HepG2 (cell line): ENCODE data around the gene ABCG4. TPM values are rescaled to one million over a fixed set of nuclear protein-coding genes. Genes with fewer than 3 reads are reported as not detected.

Experiments
- ATAC-seq: fragments of 200-7000 bp; cut with Tn5 transposase; 3 replicates; pipeline ENCODE4 v1.9.1; 2020; ENCODE audit warnings: mild to moderate bottlenecking, moderate library complexity
- BruUV-seq: library from RNA; stranded (reverse); fragments of 400-500 nt; replicated peaks from 2 replicates; lab custom pipeline; 2021; lab: Mats Ljungman, UMichigan
- CTCF ChIA-PET: fragments of 300-600 bp; formaldehyde crosslinking; extraction: SDS; loops from one replicate; lab custom pipeline; 2021; ENCODE audit warnings: low total read pairs, inconsistent platforms, low intra/inter-chr PET ratio; lab: Yijun Ruan, JAX
- POLR2A ChIA-PET: fragments of 350-600 bp; sonication (Branson Sonifier 250); formaldehyde crosslinking; loops from one replicate; lab custom pipeline; 2020; ENCODE audit warnings: antibody characterized with exemption, inconsistent platforms; lab: Yijun Ruan, JAX
- DNase-seq: peaks from one replicate; pipeline ENCODE4 v3.0.0-alpha.2; 2015; ENCODE audit warnings: low spot score
- FAIRE-seq: peaks from 3 replicates; lab custom pipeline; 2011; peaks lifted over from hg19 to GRCh38; lab: Jason Lieb, UNC
- H2AFZ ChIP-seq: one replicate; pipeline ENCODE4 v1.6.1; 2011; ENCODE audit warnings: low read length, inconsistent platforms
- H3K27ac ChIP-seq: fragments of 300-600 bp; 3 replicates; pipeline ENCODE4 v1.8.0; 2011; ENCODE audit warnings: mixed run types, mild to moderate bottlenecking, mixed read lengths, low read length, inconsistent platforms; ENCODE audit not compliant: insufficient read depth; ENCODE audit errors: extremely low read length
- H3K27me3 ChIP-seq, 2 experiments: fragments of 200-600 bp in 1 of 2; 2 replicates in 1 of 2; 3 replicates in 1 of 2; pipeline versions ENCODE4 v1.6.0 to v1.8.0; 2011; ENCODE audit warnings: low read length in 2 of 2, mild to moderate bottlenecking in 2 of 2, moderate library complexity in 2 of 2, inconsistent platforms in 1 of 2; ENCODE audit not compliant: insufficient read depth in 2 of 2, control insufficient read depth in 1 of 2
- H3K36me3 ChIP-seq, 2 experiments: fragments of 200-600 bp in 1 of 2; replicated peaks in 1 of 2; 2 replicates in 1 of 2; 3 replicates in 1 of 2; pipeline versions ENCODE4 v1.5.1 to v1.8.0; 2011; ENCODE audit warnings: low read length in 2 of 2, inconsistent platforms in 1 of 2; ENCODE audit not compliant: insufficient read depth in 2 of 2, control insufficient read depth in 1 of 2
- H3K4me1 ChIP-seq: 2 replicates; pipeline ENCODE4 v1.5.1; 2012; ENCODE audit warnings: low read length, inconsistent platforms; ENCODE audit not compliant: insufficient read depth
- H3K4me2 ChIP-seq: 2 replicates; pipeline ENCODE4 v1.6.0; 2011; ENCODE audit warnings: low read depth, low read length, inconsistent platforms
- H3K4me3 ChIP-seq, 3 experiments: fragments of 200-600 bp in 1 of 3; sonication (generic), shearing (Covaris generic) in 1 of 3; replicated peaks in 1 of 3; 2 replicates each; pipeline ENCODE4 v1.5.1; 2011 to 2016; ENCODE audit warnings: low read length in 3 of 3, inconsistent platforms in 2 of 3, low read depth in 2 of 3, mild to moderate bottlenecking in 2 of 3, control low read depth in 1 of 3, mixed read lengths in 1 of 3; ENCODE audit not compliant: insufficient read depth in 1 of 3
- H3K79me2 ChIP-seq: one replicate; pipeline ENCODE4 v1.6.1; 2011; ENCODE audit warnings: low read length, inconsistent platforms; ENCODE audit not compliant: insufficient read depth
- H3K9ac ChIP-seq: 2 replicates; pipeline ENCODE4 v1.6.0; 2011; ENCODE audit warnings: mild to moderate bottlenecking, low read depth, low read length, inconsistent platforms; ENCODE audit not compliant: insufficient read depth
- H3K9me3 ChIP-seq: 2 replicates; pipeline ENCODE4 v1.5.1; 2012; ENCODE audit warnings: mild to moderate bottlenecking, low read length
- H4K20me1 ChIP-seq: 2 replicates; pipeline ENCODE4 v1.6.0; 2011; ENCODE audit warnings: inconsistent platforms, mild to moderate bottlenecking, low read length, moderate library complexity; ENCODE audit not compliant: insufficient read depth
- ARID4A ChIP-seq: sonication (generic); formaldehyde crosslinking; IDR thresholded peaks from 2 replicates; pipeline ENCODE4 v1.5.0; 2020; ENCODE audit warnings: mild to moderate bottlenecking, missing genetic modification reagents, borderline replicate concordance
- E2F1 ChIP-seq: sonication (generic); formaldehyde crosslinking; IDR thresholded peaks from 2 replicates; pipeline ENCODE4 v1.5.0; 2020; ENCODE audit warnings: missing genetic modification reagents
- EHMT2 ChIP-seq: fragments of 200-600 bp; sonication (generic); IDR thresholded peaks from 2 replicates; pipeline ENCODE4 v1.7.0; 2017; ENCODE audit warnings: antibody characterized with exemption, low read depth, low read length, borderline replicate concordance
- ELK4 ChIP-seq: sonication (generic); formaldehyde crosslinking; IDR thresholded peaks from 2 replicates; pipeline ENCODE4 v1.9.0; 2021; ENCODE audit warnings: missing genetic modification reagents, borderline replicate concordance
- ETV5 ChIP-seq: IDR thresholded peaks from 2 replicates; pipeline ENCODE4 v1.6.1; 2018; ENCODE audit warnings: missing biosample characterization, missing genetic modification reagents, inconsistent platforms, borderline replicate concordance
- FOXK2 ChIP-seq: fragments of 450-650 bp; IDR thresholded peaks from 2 replicates; pipeline ENCODE4 v1.6.1; 2016
- HDAC1 ChIP-seq: sonication (generic); formaldehyde crosslinking; IDR thresholded peaks from 2 replicates; pipeline ENCODE4 v1.5.1; 2020; ENCODE audit warnings: mild to moderate bottlenecking, missing genetic modification reagents
- HNF4A ChIP-seq: sonication (generic); formaldehyde crosslinking; IDR thresholded peaks from 2 replicates; pipeline ENCODE4 v1.4.0; 2020; ENCODE audit warnings: missing genetic modification reagents
- IKZF1 ChIP-seq: fragments of 450-650 bp; IDR thresholded peaks from 2 replicates; pipeline ENCODE4 v1.7.1; 2016
- NFIC ChIP-seq: IDR thresholded peaks from 2 replicates; pipeline ENCODE4 v1.6.1; 2012; ENCODE audit warnings: mild to moderate bottlenecking, low read length, inconsistent platforms
- PITX1 ChIP-seq: sonication (generic); formaldehyde crosslinking; IDR thresholded peaks from 2 replicates; pipeline ENCODE4 v1.5.1; 2020; ENCODE audit warnings: mild to moderate bottlenecking, missing genetic modification reagents
- POGZ ChIP-seq: sonication (generic); formaldehyde crosslinking; IDR thresholded peaks from 2 replicates; pipeline ENCODE4 v1.4.0; 2020; ENCODE audit warnings: mild to moderate bottlenecking, missing genetic modification reagents
- SIN3A ChIP-seq: IDR thresholded peaks from 2 replicates; pipeline ENCODE4 v1.6.1; 2011; ENCODE audit warnings: low read depth, mild to moderate bottlenecking, control low read depth, low read length, borderline replicate concordance
- TP53 ChIP-seq: sonication (generic); formaldehyde crosslinking; conservative IDR thresholded peaks from 2 replicates; pipeline ENCODE4 v1.4.0; 2020; ENCODE audit warnings: missing genetic modification reagents
- ZEB1 ChIP-seq: IDR thresholded peaks from 2 replicates; pipeline ENCODE4 v1.6.1; 2012; ENCODE audit warnings: mild to moderate bottlenecking, low read depth, inconsistent platforms; ENCODE audit not compliant: insufficient replicate concordance
- ZMYM3 ChIP-seq: sonication (generic); formaldehyde crosslinking; IDR thresholded peaks from 2 replicates; pipeline ENCODE4 v1.5.1; 2020; ENCODE audit warnings: mild to moderate bottlenecking, missing genetic modification reagents
- ZNF296 ChIP-seq: sonication (generic); formaldehyde crosslinking; conservative IDR thresholded peaks from 2 replicates; pipeline ENCODE4 v1.5.0; 2020; ENCODE audit warnings: mild to moderate bottlenecking, missing genetic modification reagents
- ZNF350 ChIP-seq: sonication (generic); formaldehyde crosslinking; IDR thresholded peaks from 2 replicates; pipeline ENCODE4 v1.4.0; 2020; ENCODE audit warnings: mild to moderate bottlenecking, low read depth, missing genetic modification reagents, borderline replicate concordance
- ZNF605 ChIP-seq: sonication (generic); formaldehyde crosslinking; IDR thresholded peaks from 2 replicates; pipeline ENCODE4 v1.8.0; 2022; ENCODE audit warnings: mild to moderate bottlenecking, missing genetic modification reagents
- WGBS: methylation state at CpG from one replicate; pipeline ENCODE4 v1.1.6; 2017; ENCODE audit warnings: low lambda C conversion rate; 5-methylcytosine and 5-hydroxymethylcytosine counted together
- in situ Hi-C: cut with HindIII; loops from 2 replicates; pipeline ENCODE4 v1.10.0; 2017; ENCODE audit warnings: low pct_unique_long_range_greater_than_20kb; ENCODE audit not compliant: extremely low pct_ligation_motif_present
- intact Hi-C: fragments of 100-400 bp; cut with micrococcal nuclease; formaldehyde crosslinking; loops from one replicate; pipeline ENCODE4 v1.10.0; 2022; ENCODE audit not compliant: unreplicated experiment
- polyA plus RNA-seq, 8 experiments: library from polyadenylated mRNA; depleted of rRNA in 3 of 8; stranded (reverse) in 7 of 8; unstranded in 1 of 8; fragments of >200 nt; fragmentation: Illumina TruSeq in 4 of 8; extraction: Trizol in 4 of 8; gene quantifications; 2 replicates each; pipeline versions ENCODE4 v1.2.1 to v1.2.3, GENCODE V29; 2011 to 2016; ENCODE audit warnings: low read depth in 4 of 8, missing spikeins in 1 of 8, mixed read lengths in 1 of 8; ENCODE audit not compliant: insufficient read depth in 1 of 8
- total RNA-seq, 5 experiments: library from RNA; depleted of rRNA; stranded (reverse); fragments of >200 nt; fragmentation: Illumina TruSeq; extraction: Trizol; gene quantifications; 2 replicates each; pipeline ENCODE4 v1.2.3, GENCODE V29; 2016; ENCODE audit warnings: low read depth in 1 of 5

The ABCG4 gene
- total and polyA plus RNA-seq, 2 of the 13 experiments (the other 11 are each of a cell fraction or from before 2014, with no cell fraction given), result not detected

- CTCF ChIA-PET, result no interaction called here
- intact Hi-C loops, result loop anchor here (5.0 kb wide), 1 partner anchor 88 kb away; no protein-coding TSS in a partner anchor
- in situ Hi-C loops, result no loop called here
- Histone ChIP-seq H3K36me3 (peaks cover 4 to 28% of the 10 kb centered on the region in 2 experiments), H3K27me3 (no peaks in the 10 kb centered on the region; a peak in 1 of 5 replicates), H3K4me3 (peak overlapping the region; percentile 68 to 86 (median 85); a peak in 5 of 6 replicates), H3K4me1 (peaks cover 29% of the 10 kb centered on the region), H3K27ac (peak overlapping the region; percentile 65), H3K9ac (no peak overlapping the region), H2AFZ (no peak overlapping the region), H3K9me3 (no peaks in the 10 kb centered on the region), H4K20me1 (no peaks in the 10 kb centered on the region), H3K79me2 (no peaks in the 10 kb centered on the region), H3K4me2 (peak overlapping the region; percentile 82)
- peak; percentile 61 for DNase-seq
- peak; percentile 57 for FAIRE-seq
- BruUV-seq, result no TSS peak
- 3% methylated on average over 2 of the region's 2 CpGs for WGBS
- ATAC-seq, result peak; percentile 24
- POLR2A ChIA-PET, result interaction anchor here (0.8 to 4.2 kb wide), 7 partner anchors 9 to 267 kb away, joined by 3 to 75 read pairs (median 7); partner anchors contain the start of genes HINFP, HMBS, NHERF4 and VPS11
- TF ChIP-seq ZNF296 (peak; percentile 88), HNF4A (CRISPR knock-in tag) (peak; percentile 88), SIN3A (0 out of 2 replicates have a peak, but pooled peaks have one; percentile 11), ZNF605 (CRISPR knock-in tag) (no peak; the same call in 1 of the 2 replicates), ZNF350 (CRISPR knock-in tag) (0 out of 2 replicates have a peak, but pooled peaks have one; percentile 38), NFIC (peak; percentile 88), PITX1 (no peak), POGZ (CRISPR knock-in tag) (peak; percentile 39; the same call in 1 of the 2 replicates), ZMYM3 (CRISPR knock-in tag) (no peak), ZEB1 (peak; percentile 14), EHMT2 (peak; percentile 42; the same call in 1 of the 2 replicates), ELK4 (CRISPR knock-in tag) (no peak), ARID4A (CRISPR knock-in tag) (peak; percentile 62; the same call in 1 of the 2 replicates), HDAC1 (CRISPR knock-in tag) (peak; percentile 70), FOXK2 (peak; percentile 86), TP53 (CRISPR knock-in tag) (no peak), E2F1 (CRISPR knock-in tag) (no peak), ETV5 (CRISPR knock-in tag) (peak; percentile 46; the same call in 1 of the 2 replicates), IKZF1 (no peak)
Measured at GRCh38 chr11:119108857-119109221, 40.0 kb upstream of the ABCG4 start.
